IPS-18c (cell line): Measurements from ENCODE around the gene TMEM219.

Experiments used
- H3K4me3 ChIP-seq: 2 replicates; pipeline ENCODE4 v1.7.0; 2013; ENCODE audit warnings: low read depth, mild to moderate bottlenecking, low read length, moderate library complexity; ENCODE audit not compliant: insufficient read depth
- H3K9me3 ChIP-seq: one replicate; pipeline ENCODE4 v1.6.1; 2013; ENCODE audit warnings: mild to moderate bottlenecking, low read length, moderate library complexity; ENCODE audit not compliant: control insufficient read depth, insufficient read depth

Gene TMEM219

GRCh38 chr16:29974291-29975133 lies 12.6 kb downstream of the TMEM219 start:
- Histone ChIP-seq H3K9me3 (peaks cover 4% of the 10 kb centered on the region), H3K4me3 (peak overlapping the region; percentile 88)

GRCh38 chr16:29975134-29975538 lies 13.3 kb downstream of the TMEM219 start:
- Histone ChIP-seq H3K9me3 (peaks cover 4% of the 10 kb centered on the region), H3K4me3 (peak overlapping the region; percentile 88)

- 0 out of 2 replicates have a peak overlapping the region, but pooled peaks have one; percentile 0 for H3K4me3 ChIP-seq
Observed at GRCh38 chr16:29975811-29976511, 14.1 kb downstream of the TMEM219 start.

GRCh38 chr16:29977063-29977825 lies 15.4 kb downstream of the TMEM219 start:
- no peak overlapping the region for H3K4me3 ChIP-seq

More at GRCh38 chr16:29975811-29976511, 14.1 kb downstream of the TMEM219 start:
- peaks cover 4% of the 10 kb centered on the region for H3K9me3 ChIP-seq

GRCh38 chr16:29978081-29978480 lies 16.2 kb downstream of the TMEM219 start:
- H3K9me3 ChIP-seq = no peaks in the 10 kb centered on the region
- no peak overlapping the region for H3K4me3 ChIP-seq

More at GRCh38 chr16:29977063-29977825, 15.4 kb downstream of the TMEM219 start:
- H3K9me3 ChIP-seq = peaks cover 4% of the 10 kb centered on the region

- no peaks in the 10 kb centered on the region for H3K9me3 ChIP-seq
- no peak overlapping the region for H3K4me3 ChIP-seq
Observed at GRCh38 chr16:29978564-29979270, 16.8 kb downstream of the TMEM219 start.

- Histone ChIP-seq H3K9me3 (no peaks in the 10 kb centered on the region), H3K4me3 (no peak overlapping the region)
Observed at GRCh38 chr16:29982560-29983419, 20.9 kb downstream of the TMEM219 start.

- Histone ChIP-seq H3K9me3 (no peaks in the 10 kb centered on the region), H3K4me3 (no peak overlapping the region)
Observed at GRCh38 chr16:29983420-29984136, 21.7 kb downstream of the TMEM219 start.

- Histone ChIP-seq H3K4me3 (no peak overlapping the region), H3K9me3 (no peaks in the 10 kb centered on the region)
Observed at GRCh38 chr16:29984137-29984763, 22.4 kb downstream of the TMEM219 start.

GRCh38 chr16:29984764-29985147 lies 22.9 kb downstream of the TMEM219 start:
- Histone ChIP-seq H3K4me3 (no peak overlapping the region), H3K9me3 (no peaks in the 10 kb centered on the region)

- Histone ChIP-seq H3K9me3 (no peaks in the 10 kb centered on the region), H3K4me3 (no peak overlapping the region)
Observed at GRCh38 chr16:29985271-29985811, 23.5 kb downstream of the TMEM219 start.

- no peak overlapping the region for H3K4me3 ChIP-seq
- no peaks in the 10 kb centered on the region for H3K9me3 ChIP-seq
Observed at GRCh38 chr16:29986231-29986630, 24.4 kb downstream of the TMEM219 start.

- Histone ChIP-seq H3K4me3 (no peak overlapping the region), H3K9me3 (no peaks in the 10 kb centered on the region)
Observed at GRCh38 chr16:29986931-29987330, 25.1 kb downstream of the TMEM219 start.

GRCh38 chr16:29987371-29988085 lies 25.6 kb downstream of the TMEM219 start:
- no peak overlapping the region for H3K4me3 ChIP-seq
- H3K9me3 ChIP-seq = no peaks in the 10 kb centered on the region
